ENCODE results near the gene IL1RAPL1.

IL1RAPL1 gene

DNA sequence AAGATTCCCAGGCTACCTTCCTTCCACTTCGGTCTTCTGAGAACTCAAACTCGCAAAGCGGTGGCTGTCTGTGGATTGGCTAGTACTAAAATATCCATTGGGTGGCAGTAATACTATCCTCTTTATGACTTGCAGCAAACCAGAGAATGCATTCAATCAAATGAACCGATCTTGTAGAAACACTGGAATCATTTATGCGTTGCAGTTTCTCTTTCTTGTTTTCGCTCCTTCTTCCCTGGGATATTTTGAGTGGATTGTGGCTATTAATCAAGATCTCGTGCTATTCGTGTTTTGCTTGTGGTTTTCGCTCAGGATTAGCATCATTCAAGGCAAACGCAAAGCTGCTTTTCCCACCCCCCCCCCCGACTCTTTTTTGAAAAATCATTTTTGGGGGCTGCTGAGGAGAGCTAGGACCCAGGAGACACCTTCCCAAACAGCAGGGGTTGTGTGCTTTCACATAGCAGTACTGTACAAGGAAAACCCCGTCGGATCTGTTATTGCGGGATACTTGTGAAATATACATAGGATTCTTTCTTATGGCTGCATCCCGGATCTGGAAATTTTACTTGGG is at the start of gene IL1RAPL1:
TSS of gene IL1RAPL1 (plus strand) at position 466 of the 571 bp plus-strand sequence.
- no peak for DNase-seq (ENCODE audit: low spot score)

DNA sequence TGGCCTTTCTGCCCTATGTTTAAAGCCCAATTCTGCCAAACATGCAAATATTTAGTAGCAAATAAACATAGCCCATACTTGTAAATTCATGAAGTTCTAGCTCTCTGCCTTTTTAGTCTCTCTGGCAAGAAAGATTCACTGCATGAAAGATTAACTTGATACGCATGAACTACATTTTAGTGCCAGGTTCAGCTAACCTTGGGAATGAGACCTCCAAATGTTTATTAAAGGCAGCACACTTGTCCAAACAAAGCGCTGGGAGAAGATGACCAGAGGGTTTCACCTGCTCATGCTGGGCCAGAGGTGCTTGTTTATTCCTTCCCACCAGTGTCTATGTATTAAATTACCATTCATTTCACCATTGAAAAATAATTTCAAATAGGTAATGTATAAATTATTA is 44.5 kb upstream of the IL1RAPL1 start:
- DNase-seq (ENCODE audit: low spot score): no peak

DNA sequence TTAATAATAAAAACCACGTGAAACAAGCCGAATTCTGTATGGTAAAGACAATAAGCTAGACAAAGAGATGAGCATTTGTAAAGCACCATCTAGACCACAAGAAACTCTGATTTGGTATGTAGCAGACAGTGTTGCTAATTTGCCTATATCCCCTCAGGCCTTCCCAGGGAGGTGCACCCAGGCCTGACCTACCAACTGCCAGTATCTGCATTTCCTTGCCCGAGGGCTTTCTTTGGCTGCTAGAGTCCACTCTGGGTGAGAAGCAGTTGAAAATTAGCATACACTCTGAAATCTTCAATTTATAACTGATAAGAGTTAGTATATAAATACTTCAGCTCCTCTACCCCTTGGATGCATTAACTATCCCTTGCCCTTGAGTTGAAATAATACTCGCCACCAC is 37.4 kb upstream of the IL1RAPL1 start:
- DNase-seq (ENCODE audit: low spot score): peak; percentile 43

DNA sequence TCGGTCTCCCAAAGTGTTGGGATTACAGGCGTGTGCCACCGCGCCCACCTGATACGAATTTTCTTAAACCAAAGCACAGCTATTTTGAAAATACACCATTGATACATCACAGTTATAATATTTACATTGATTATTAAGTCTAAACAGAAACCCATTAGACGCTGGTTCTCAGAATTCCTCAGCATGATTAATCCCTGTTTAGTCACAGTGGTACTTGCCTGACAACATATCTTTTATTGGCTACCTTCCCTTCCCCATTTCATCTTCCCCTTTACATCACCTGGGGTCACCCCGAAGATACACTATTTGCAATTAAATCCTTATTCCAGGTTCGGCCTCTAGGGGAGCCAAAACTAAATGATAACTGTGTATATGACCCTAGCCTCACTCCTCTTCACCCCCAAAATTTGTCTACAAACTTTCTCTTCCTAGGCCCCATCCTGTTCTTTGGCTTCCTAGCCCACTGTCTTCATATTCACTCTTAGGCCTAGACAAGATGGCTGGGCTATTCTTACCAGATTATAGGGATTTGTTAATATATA is 36.8 kb upstream of the IL1RAPL1 start:
- DNase-seq (ENCODE audit: low spot score): no peak

DNA sequence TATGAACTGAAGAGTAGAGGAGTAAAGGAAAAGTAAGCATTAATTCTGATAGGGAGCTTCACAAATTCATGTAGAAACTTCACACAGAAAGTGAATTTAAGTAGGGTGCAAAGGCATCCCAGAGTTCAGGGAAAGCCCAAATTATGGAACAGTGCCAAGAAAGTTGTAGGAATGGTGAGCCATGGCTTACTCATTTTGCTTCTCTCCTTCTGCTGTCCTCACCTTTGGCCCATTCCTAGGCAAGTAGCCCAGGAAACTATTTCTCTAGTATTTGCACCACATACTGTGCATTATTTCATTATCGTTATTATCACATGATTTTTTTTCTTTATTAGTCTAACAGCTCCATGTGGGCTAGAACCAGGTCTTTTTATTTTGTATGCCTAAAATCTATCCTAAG is 34.9 kb upstream of the IL1RAPL1 start:
- no peak for DNase-seq (ENCODE audit: low spot score)

- DNase-seq (ENCODE audit: low spot score): no peak
Measured at GRCh38 chrX:28552882-28553829, 34.1 kb upstream of the IL1RAPL1 start.

- no peak for DNase-seq (ENCODE audit: low spot score)
Measured at GRCh38 chrX:28576117-28576516, 11.1 kb upstream of the IL1RAPL1 start.

- DNase-seq (ENCODE audit: low spot score): no peak
Measured at GRCh38 chrX:28581522-28581921, 5.7 kb upstream of the IL1RAPL1 start.

- no peak for DNase-seq (ENCODE audit: low spot score)
Measured at GRCh38 chrX:28582511-28582910, 4.7 kb upstream of the IL1RAPL1 start.

DNA sequence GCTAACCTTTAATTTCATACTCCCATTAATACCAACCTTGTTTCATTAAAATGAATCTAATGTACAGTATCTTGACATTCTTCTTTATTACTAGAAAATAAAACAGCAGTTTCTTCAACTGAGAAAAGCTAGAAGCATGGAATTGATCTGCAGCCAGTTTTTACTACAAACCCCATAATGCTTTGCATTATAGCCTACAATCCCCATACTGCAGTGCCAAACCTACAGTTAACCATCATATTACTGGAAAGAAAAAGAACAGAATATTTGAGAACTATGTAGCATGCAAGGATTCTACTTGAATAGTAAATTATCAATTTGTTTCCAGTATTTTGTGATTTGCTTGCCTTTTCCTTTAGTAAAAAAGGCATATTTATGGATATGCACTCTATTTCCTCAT is 3.2 kb upstream of the IL1RAPL1 start:
- DNase-seq (ENCODE audit: low spot score): no peak

DNA sequence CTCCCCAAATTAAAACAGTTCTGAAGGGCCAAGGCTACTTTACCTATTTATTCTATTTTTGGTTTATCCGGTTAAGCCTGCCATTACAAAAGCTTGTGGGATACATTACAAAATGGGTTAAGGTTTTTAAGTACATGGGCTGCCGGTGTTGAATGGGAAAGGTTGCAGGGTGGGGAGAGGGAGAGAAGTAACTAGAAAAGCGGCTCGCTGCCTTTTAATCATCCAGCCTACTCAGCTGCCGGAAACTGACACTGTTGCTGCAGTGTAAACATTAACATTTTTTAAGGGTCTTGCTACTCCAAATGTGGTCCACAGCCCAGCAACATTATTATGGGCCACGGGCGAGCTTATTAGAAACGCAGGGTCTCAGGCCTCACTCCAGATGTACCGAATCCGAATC is 1.5 kb upstream of the IL1RAPL1 start:
- DNase-seq (ENCODE audit: low spot score): no peak

- DNase-seq (ENCODE audit: low spot score): peak; percentile 56
Measured at GRCh38 chrX:28586286-28586685, 960 bp upstream of the IL1RAPL1 start.

GRCh38 chrX:28589046-28589445 is 1.8 kb downstream of the IL1RAPL1 start:
- no peak for DNase-seq (ENCODE audit: low spot score)

- no peak for DNase-seq (ENCODE audit: low spot score)
Measured at GRCh38 chrX:28590396-28590795, 3.1 kb downstream of the IL1RAPL1 start.

GRCh38 chrX:28591542-28591941 is 4.3 kb downstream of the IL1RAPL1 start:
- no peak for DNase-seq (ENCODE audit: low spot score)

DNA sequence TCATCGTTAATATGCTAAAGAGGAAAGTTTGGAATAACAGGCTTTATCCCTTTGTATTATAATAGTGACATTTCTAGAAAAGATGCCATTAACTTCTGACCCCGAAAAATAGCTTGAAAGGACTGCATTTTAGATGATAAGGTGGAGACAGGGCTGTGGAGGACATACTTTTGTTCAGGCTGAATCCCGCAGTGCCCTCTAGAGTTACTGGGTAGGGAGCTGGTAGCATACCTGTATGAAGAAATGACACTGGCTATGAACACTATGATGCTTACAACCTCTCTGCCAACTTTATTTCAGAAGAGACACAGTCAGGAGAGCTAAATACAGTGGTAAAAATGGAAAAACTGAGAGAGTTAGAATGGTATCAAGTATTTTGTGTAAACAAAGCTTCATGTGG is 8.1 kb downstream of the IL1RAPL1 start:
- DNase-seq (ENCODE audit: low spot score): no peak

DNA sequence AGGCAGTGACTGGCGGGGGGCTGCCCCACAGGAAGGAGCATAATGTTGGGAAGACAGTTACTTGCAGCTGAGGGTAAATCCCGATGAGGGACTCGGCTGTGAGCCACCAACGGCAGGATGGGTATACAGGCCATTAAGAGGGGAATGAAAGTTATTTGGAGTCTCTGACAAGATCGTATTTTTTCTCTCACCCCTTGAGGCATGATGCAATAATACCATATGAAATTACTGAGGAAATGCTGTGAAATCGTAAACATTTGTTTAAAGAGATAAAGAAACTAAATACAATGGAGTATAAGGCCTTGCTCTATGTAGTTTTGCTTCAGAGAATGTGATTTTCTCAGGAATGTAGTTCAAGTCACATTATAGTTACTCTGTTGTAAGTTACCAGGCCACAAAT is 12.7 kb downstream of the IL1RAPL1 start:
- DNase-seq (ENCODE audit: low spot score): no peak

DNA sequence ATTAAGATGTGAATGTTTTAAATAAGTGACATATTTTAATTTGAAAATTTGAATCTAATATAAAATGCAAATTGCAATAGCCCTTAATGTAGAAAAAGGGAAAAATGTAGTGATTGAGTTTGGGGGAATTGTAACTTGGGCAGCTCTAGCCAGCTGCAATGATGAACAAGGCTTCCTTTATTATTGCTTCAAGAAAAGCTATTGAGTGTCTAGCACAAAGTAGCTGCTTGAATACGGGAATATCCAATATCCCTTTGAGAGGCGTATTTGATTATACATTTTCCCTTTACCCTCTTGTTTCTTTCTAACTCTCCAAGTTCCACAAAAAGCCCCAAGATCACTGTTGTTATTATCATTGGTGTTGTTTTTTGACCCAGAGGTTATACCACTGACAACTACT is 21.8 kb downstream of the IL1RAPL1 start:
- no peak for DNase-seq (ENCODE audit: low spot score)

DNA sequence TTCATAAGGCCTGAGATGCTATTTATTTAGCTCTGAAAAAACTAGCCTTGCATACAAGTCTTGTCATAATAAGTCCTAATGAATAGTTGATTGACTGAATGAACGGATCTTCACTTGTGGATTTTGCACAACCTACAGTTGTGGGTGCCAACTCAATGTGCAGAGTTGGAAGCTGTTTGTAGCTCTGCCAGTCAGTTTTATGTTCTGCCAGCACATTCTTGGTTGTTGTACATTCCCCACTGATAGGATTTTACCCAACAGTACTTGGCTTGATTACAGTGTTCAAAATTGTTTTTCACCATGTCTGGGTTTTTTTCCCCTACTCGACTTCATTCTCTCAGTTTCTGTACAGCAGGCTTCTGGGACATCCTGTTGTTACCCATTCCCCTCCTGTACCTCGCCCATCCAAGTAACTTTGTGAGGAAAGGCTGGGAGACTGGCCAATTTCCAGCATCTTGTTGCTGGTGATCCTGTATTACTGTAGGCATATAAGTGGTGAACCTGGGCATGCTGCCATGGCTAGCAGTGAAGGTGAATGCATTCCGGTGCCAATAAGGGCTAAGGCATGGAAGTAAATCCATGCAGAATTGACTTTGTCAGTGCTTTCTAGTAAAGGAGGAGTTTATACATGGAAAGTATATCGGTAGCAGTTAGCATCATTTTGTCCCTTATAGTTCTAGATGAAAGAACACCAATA is 22.8 kb downstream of the IL1RAPL1 start:
- DNase-seq (ENCODE audit: low spot score): no peak

DNA sequence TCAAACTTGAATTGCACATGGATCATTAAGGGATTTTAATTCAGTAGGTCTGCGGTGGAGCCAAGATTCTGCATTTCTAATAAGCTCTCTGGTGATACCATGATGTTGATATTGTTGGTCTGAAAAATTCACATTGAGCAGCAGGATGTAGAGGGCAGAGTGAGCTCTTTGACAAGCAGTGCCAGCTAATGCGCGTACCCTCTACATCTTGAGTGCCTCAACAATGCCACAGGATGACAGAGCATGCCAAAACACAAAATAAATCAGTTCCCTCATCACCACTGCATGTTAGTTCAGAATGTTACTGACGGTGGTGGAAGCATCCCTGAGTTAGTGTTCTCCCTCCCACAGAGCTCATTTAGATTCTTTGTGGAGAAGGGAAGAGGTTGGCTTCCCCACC is 23.5 kb downstream of the IL1RAPL1 start:
- no peak for DNase-seq (ENCODE audit: low spot score)

- no peak for DNase-seq (ENCODE audit: low spot score)
Measured at GRCh38 chrX:28613558-28613957, 26.3 kb downstream of the IL1RAPL1 start.

DNA sequence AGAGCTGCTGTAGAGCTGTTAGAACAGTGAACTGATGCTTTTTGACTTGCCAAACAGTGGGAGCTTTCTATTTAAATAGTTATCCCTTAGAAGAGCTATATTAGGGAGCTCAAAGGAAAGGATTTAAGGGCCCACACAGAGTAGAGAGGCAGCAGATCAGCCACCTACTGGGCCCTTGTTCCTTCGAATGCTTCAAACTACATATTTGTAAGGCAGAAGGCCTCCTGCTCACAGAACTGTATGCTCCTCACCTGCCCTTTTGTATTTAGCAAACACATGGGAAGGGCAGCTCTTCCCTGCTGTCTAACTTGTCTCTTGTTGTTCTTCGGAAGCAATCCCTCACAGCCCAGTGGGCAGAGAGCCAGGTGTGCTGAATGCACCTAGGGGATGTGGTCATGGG is 38.0 kb downstream of the IL1RAPL1 start:
- no peak for DNase-seq (ENCODE audit: low spot score)

DNA sequence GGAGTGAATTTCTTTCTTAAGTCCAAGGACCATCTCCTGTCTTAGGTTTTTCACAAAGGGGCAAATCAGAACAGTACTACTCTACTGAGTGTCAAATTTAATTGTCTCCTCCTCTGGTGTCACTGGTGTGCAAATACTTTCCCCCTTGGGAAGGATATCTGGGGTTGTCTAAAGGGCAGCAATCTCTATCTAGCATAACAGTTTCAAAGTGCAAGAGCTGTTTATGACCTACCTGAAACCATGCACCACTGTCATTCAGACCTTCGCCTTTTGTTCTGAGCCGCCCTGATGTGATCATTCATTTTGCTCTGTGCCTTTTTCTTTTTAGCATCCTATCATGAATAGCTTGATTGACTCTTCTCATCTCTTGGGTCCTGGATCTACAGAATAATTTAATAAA is 39.3 kb downstream of the IL1RAPL1 start:
- DNase-seq (ENCODE audit: low spot score): no peak

All from ecto neural progenitor cell (in vitro differentiated cells).